Activated CD4-positive, CD25-positive, alpha-beta regulatory T cell treated with anti-CD3 and anti-CD28 coated beads, Interleukin-2, amount 50 U/mL, for 16 hours (primary cell): ENCODE data around the gene COTL1.

Experiments used
- DNase-seq: peaks from one replicate; pipeline ENCODE4 v3.0.0-alpha.2; 2020; ENCODE audit warnings: low read depth, low spot score

The COTL1 gene

GRCh38 chr16:84596801-84597527 lies 20.9 kb downstream of the COTL1 start:
- DNase-seq, result no peak

- no peak for DNase-seq
Measured at GRCh38 chr16:84596161-84596560, 21.7 kb downstream of the COTL1 start.

GRCh38 chr16:84595052-84595481 lies 22.8 kb downstream of the COTL1 start:
- no peak for DNase-seq

GRCh38 chr16:84594725-84595038 lies 23.2 kb downstream of the COTL1 start:
- DNase-seq, result no peak

- peak; percentile 48 for DNase-seq
Measured at GRCh38 chr16:84593825-84594724, 23.8 kb downstream of the COTL1 start.

- DNase-seq, result no peak
Measured at GRCh38 chr16:84592718-84593117, 25.2 kb downstream of the COTL1 start.

- no peak for DNase-seq
Measured at GRCh38 chr16:84589975-84590719, 27.7 kb downstream of the COTL1 start.

- DNase-seq, result no peak
Measured at GRCh38 chr16:84588991-84589390, 28.9 kb downstream of the COTL1 start.

- DNase-seq, result no peak
Measured at GRCh38 chr16:84585886-84586285, 32.0 kb downstream of the COTL1 start.

GRCh38 chr16:84585467-84585866 lies 32.4 kb downstream of the COTL1 start:
- no peak for DNase-seq

- DNase-seq, result no peak
Measured at GRCh38 chr16:84584678-84585077, 33.2 kb downstream of the COTL1 start.

- no peak for DNase-seq
Measured at GRCh38 chr16:84583995-84584394, 33.9 kb downstream of the COTL1 start.

- no peak for DNase-seq
Measured at GRCh38 chr16:84582958-84583516, 34.8 kb downstream of the COTL1 start.

- no peak for DNase-seq
Measured at GRCh38 chr16:84581158-84581557, 36.7 kb downstream of the COTL1 start.

GRCh38 chr16:84579936-84580335 lies 37.9 kb downstream of the COTL1 start:
- no peak for DNase-seq

- DNase-seq, result no peak
Measured at GRCh38 chr16:84578538-84579126, 39.2 kb downstream of the COTL1 start.

GRCh38 chr16:84577034-84577803 lies 40.7 kb downstream of the COTL1 start:
- no peak for DNase-seq

GRCh38 chr16:84575914-84576313 lies 42.0 kb downstream of the COTL1 start:
- no peak for DNase-seq

- no peak for DNase-seq
Measured at GRCh38 chr16:84574191-84574590, 43.7 kb downstream of the COTL1 start.

- no peak for DNase-seq
Measured at GRCh38 chr16:84572096-84572495, 45.8 kb downstream of the COTL1 start.

- DNase-seq, result no peak
Measured at GRCh38 chr16:84571506-84571905, 46.4 kb downstream of the COTL1 start.
